Lower leg skin (tissue), 4 donors: ENCODE data around the gene USP43. TPM values are rescaled to one million over a fixed set of nuclear protein-coding genes. Genes with fewer than 3 reads are reported as not detected.

ENCODE experiments used
- DNase-seq, 2 donors: peaks; one replicate each; pipeline ENCODE4 v3.0.0-alpha.2; 2019; ENCODE audit warnings: low spot score in 2 of 2
- H3K4me3 ChIP-seq: fragments of 200-600 bp; sonication (generic); 2 replicates; pipeline ENCODE4 v1.5.1; 2017; ENCODE audit warnings: mild to moderate bottlenecking, low read depth; ENCODE audit not compliant: poor library complexity, severe bottlenecking
- POLR2A ChIP-seq, 2 donors: fragments of 450-650 bp; IDR thresholded peaks; one replicate each; pipeline ENCODE4 v1.6.1; 2016 to 2017; ENCODE audit warnings: antibody characterized with exemption in 2 of 2, mild to moderate bottlenecking in 1 of 2, moderate library complexity in 1 of 2
- WGBS, 2 donors: methylation state at CpG; one replicate each; pipeline ENCODE4 v1.1.5; 2018; 5-methylcytosine and 5-hydroxymethylcytosine counted together
- intact Hi-C: fragments of 100-400 bp; cut with DNase I; formaldehyde crosslinking; loops from one replicate; pipeline ENCODE4 v1.15.0; 2023; ENCODE audit warnings: low total_unique reads
- total RNA-seq, 4 donors: library from RNA; depleted of rRNA; stranded (reverse); fragments of >200 nt; gene quantifications; one replicate each; pipeline ENCODE4 v1.1.0, GENCODE V29; 2016
- TF ChIP-seq, protein P1 (sequence below), 3 donors: fragments of 450-650 bp; IDR thresholded peaks; one replicate each; pipeline ENCODE4 v1.5.1; 2016; ENCODE audit warnings: antibody characterized with exemption in 3 of 3, mild to moderate bottlenecking in 3 of 3, moderate library complexity in 2 of 3

USP43 gene
- total RNA-seq, 4 donors from 2014 or later, result 4.4 to 6.5 (median 4.4) TPM

DNA sequence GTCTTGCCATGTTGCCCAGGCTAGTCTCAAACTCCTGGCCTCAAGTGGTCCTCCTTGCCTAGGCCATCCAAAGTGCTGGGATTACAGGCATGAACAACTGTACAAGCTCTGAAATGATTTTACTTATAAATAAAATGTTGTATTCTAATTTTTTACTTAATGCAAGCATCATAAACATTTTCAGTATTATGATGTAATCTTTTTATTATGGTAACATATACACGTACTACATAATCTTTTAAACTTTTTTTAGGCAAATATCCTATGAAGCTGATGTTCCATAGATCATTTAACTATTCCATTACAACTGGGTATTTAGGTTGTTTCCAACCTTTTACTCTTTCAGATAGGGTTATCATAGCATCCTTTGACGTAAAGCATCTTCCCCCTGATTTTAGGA is 33.8 kb upstream of the USP43 start:
- no peak overlapping the region for H3K4me3 ChIP-seq
- no peak for TF ChIP-seq POLR2A (IDR thresholded peaks at IDR 0.05)
- intact Hi-C loops, result no loop called here
- DNase-seq, result no peak
- 62 to 71% methylated on average over 2 of the region's 2 CpGs for WGBS, 2 donors

DNA sequence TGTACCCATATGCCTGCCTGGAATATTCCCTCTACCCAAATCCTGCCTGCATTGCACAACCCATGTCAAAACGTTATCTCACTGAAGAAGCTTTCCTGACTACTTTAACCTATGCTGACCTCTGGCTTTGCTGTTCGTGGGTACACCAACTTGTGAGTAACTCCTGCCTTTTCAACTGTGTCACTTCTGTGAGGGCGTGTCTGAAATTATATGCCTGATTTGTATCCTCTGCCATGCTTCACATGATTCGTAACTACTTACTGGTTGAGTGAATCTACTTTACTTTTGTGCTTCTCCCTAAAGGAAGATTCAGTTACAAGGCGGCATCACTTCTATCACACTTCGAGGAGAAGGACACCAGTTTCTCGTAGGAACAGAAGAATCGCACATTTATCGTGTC is 33.3 kb upstream of the USP43 start:
- intact Hi-C loops, result no loop called here
- 73 to 77% methylated on average over 9 of the region's 9 CpGs for WGBS, 2 donors
- H3K4me3 ChIP-seq, result no peak overlapping the region
- DNase-seq, result no peak
- TF ChIP-seq POLR2A (IDR thresholded peaks at IDR 0.05), result no peak
- TF ChIP-seq, protein P1, sequence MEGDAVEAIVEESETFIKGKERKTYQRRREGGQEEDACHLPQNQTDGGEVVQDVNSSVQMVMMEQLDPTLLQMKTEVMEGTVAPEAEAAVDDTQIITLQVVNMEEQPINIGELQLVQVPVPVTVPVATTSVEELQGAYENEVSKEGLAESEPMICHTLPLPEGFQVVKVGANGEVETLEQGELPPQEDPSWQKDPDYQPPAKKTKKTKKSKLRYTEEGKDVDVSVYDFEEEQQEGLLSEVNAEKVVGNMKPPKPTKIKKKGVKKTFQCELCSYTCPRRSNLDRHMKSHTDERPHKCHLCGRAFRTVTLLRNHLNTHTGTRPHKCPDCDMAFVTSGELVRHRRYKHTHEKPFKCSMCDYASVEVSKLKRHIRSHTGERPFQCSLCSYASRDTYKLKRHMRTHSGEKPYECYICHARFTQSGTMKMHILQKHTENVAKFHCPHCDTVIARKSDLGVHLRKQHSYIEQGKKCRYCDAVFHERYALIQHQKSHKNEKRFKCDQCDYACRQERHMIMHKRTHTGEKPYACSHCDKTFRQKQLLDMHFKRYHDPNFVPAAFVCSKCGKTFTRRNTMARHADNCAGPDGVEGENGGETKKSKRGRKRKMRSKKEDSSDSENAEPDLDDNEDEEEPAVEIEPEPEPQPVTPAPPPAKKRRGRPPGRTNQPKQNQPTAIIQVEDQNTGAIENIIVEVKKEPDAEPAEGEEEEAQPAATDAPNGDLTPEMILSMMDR (IDR thresholded peaks at IDR 0.05), result no peak

- no peak for DNase-seq
- intact Hi-C loops, result no loop called here
- no peak overlapping the region for H3K4me3 ChIP-seq
- WGBS, 2 donors, result 47 to 74% methylated on average over 2 of the region's 2 CpGs
- TF ChIP-seq, protein P1 (IDR thresholded peaks at IDR 0.05), result no peak
- no peak for TF ChIP-seq POLR2A (IDR thresholded peaks at IDR 0.05)
Observed at GRCh38 chr17:9615486-9615885, 29.8 kb upstream of the USP43 start.

- DNase-seq, result no peak
- intact Hi-C loops, result no loop called here
- no peak overlapping the region for H3K4me3 ChIP-seq
- TF ChIP-seq, protein P1 (IDR thresholded peaks at IDR 0.05), result no peak
- TF ChIP-seq POLR2A (IDR thresholded peaks at IDR 0.05), result no peak
Observed at GRCh38 chr17:9622961-9623360, 22.4 kb upstream of the USP43 start.

- intact Hi-C loops, result no loop called here
- TF ChIP-seq, protein P1 (IDR thresholded peaks at IDR 0.05), result no peak
- TF ChIP-seq POLR2A (IDR thresholded peaks at IDR 0.05), result no peak
- 60 to 64% methylated on average over 10 of the region's 10 CpGs for WGBS, 2 donors
- DNase-seq, result no peak
- no peak overlapping the region for H3K4me3 ChIP-seq
Observed at GRCh38 chr17:9628509-9628908, 16.8 kb upstream of the USP43 start.

DNA sequence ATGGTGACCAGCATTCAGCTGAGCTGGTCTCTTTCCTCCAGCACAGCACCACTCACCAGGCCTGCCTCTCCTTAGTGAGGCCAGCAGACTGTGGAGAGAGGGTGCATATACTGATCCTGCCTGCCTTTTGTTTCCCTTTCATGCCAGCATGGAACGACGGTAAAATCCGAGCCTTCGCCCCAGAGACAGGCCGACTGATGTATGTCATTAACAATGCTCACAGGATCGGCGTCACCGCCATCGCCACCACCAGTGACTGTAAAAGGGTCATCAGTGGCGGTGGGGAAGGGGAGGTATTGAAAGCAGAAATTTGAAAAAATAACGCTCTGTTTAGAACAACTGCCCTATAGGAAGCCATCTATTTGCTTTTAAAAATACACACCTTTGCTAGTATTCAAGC is 12.6 kb upstream of the USP43 start:
- 92% methylated on average over 11 of the region's 11 CpGs for WGBS, 2 donors
- intact Hi-C loops, result no loop called here
- no peak for TF ChIP-seq POLR2A (IDR thresholded peaks at IDR 0.05)
- TF ChIP-seq, protein P1 (IDR thresholded peaks at IDR 0.05), result no peak
- no peak for DNase-seq
- no peak overlapping the region for H3K4me3 ChIP-seq
